Endodermal cell (in vitro differentiated cells): Measurements from ENCODE around the gene COL13A1. TPM values are rescaled to one million over a fixed set of nuclear protein-coding genes. Genes with fewer than 3 reads are reported as not detected.

ENCODE experiments used
- DNase-seq: peaks from one replicate; pipeline ENCODE4 v3.0.0-alpha.2; 2017
- H3K27ac ChIP-seq: 2 replicates; pipeline ENCODE4 v1.5.1; 2013; ENCODE audit warnings: mild to moderate bottlenecking, low read depth, low read length, moderate library complexity
- H3K27me3 ChIP-seq: 2 replicates; pipeline ENCODE4 v1.6.1; 2013; ENCODE audit warnings: mild to moderate bottlenecking, low read length, moderate library complexity; ENCODE audit not compliant: insufficient read depth, control insufficient read depth, poor library complexity, severe bottlenecking
- H3K36me3 ChIP-seq: 2 replicates; pipeline ENCODE4 v1.7.0; 2013; ENCODE audit warnings: mild to moderate bottlenecking, low read length, moderate library complexity; ENCODE audit not compliant: control insufficient read depth, insufficient read depth
- H3K4me1 ChIP-seq: one replicate; pipeline ENCODE4 v1.7.0; 2013; ENCODE audit warnings: low read length; ENCODE audit not compliant: control insufficient read depth, insufficient read depth
- H3K4me3 ChIP-seq: 2 replicates; pipeline ENCODE4 v1.5.1; 2013; ENCODE audit warnings: mild to moderate bottlenecking, low read length, moderate library complexity
- H3K9ac ChIP-seq: 2 replicates; pipeline ENCODE4 v1.6.1; 2013; ENCODE audit warnings: mild to moderate bottlenecking, low read length, moderate library complexity; ENCODE audit not compliant: poor library complexity, severe bottlenecking; ENCODE audit errors: extremely low read depth
- H3K9me3 ChIP-seq: 2 replicates; pipeline ENCODE4 v1.6.1; 2013; ENCODE audit warnings: mild to moderate bottlenecking, low read length, moderate library complexity; ENCODE audit not compliant: control insufficient read depth
- H3K27ac Mint-ChIP-seq: 2 replicates; pipeline ENCODE4 v1.8.0; 2020; ENCODE audit warnings: mixed read lengths
- H3K27me3 Mint-ChIP-seq: 2 replicates; pipeline ENCODE4 v1.8.0; 2021; ENCODE audit warnings: mild to moderate bottlenecking, mixed read lengths; ENCODE audit not compliant: insufficient read depth
- H3K36me3 Mint-ChIP-seq: 2 replicates; pipeline ENCODE4 v1.8.0; 2020; ENCODE audit warnings: low read depth, mixed read lengths
- H3K4me1 Mint-ChIP-seq: 2 replicates; pipeline ENCODE4 v1.8.0; 2020; ENCODE audit warnings: mixed read lengths
- H3K4me3 Mint-ChIP-seq: 2 replicates; pipeline ENCODE4 v1.8.0; 2020; ENCODE audit warnings: mild to moderate bottlenecking, moderate library complexity, mixed read lengths
- H3K9me3 Mint-ChIP-seq: 2 replicates; pipeline ENCODE4 v1.8.0; 2020; ENCODE audit warnings: mild to moderate bottlenecking, mixed read lengths
- CTCF ChIP-seq: fragments of 200-600 bp; sonication (generic); conservative IDR thresholded peaks from 2 replicates; pipeline ENCODE4 v1.5.0; 2021; ENCODE audit warnings: antibody characterized with exemption, mild to moderate bottlenecking
- WGBS, 2 experiments: methylation state at CpG; one replicate each; pipeline versions ENCODE4 v1.1.5 to v1.1.7; 2013; ENCODE audit warnings: missing lambda C conversion rate in 2 of 2, mixed read lengths in 1 of 2; ENCODE audit not compliant: insufficient coverage in 1 of 2, insufficient read length in 1 of 2; 5-methylcytosine and 5-hydroxymethylcytosine counted together
- total RNA-seq, 2 donors: library from RNA; stranded (reverse); fragmentation: NEBNext Ultra II Directional in 1 of 2; extraction: Animal tissue kit (Norgen Biotek cat#: 25700) in 1 of 2; gene quantifications; 2 replicates in 1 of 2; 3 replicates in 1 of 2; pipeline ENCODE4 v1.2.1, GENCODE V29; 2021

COL13A1 gene
- total RNA-seq, 2 donors from 2014 or later = 15.9 to 20.7 TPM

DNA sequence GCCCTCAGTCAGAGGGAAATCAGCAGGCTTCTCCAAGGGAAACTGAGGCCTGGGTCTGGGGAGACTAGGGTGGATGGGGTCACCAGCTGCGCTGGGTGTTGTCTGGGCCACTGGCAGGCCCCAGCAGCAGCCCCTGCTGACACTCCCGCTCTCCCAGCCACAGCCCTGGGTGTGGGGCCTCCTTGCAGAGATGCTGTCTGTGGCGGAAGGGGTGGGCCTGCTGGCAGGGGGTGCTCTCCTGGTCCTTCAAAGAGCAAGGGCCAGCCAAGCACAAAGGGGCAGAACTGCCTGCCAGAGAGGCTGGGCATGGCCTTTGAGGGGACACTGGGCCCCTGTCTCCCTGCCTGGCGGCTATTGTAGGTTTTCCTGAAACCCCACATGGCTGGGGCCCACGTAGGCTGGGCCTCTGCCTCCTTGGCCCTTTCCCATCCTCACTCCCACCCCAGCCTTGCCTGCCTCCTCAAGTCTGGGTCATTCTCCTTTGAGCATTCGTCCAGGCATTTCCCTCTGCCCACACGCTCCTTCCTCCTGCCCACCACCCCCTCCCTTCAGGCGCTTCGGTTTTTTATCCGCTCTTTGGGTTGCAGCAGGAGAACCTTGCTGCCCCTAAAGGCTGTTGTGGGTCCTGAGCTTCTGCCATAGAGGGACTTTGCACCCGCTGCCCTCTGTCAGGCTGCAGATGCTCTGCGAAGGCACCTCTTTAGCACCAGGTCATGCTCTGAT is 9.1 kb downstream of the COL13A1 start:
- H3K4me1 ChIP-seq = no peaks in the 10 kb centered on the region
- no peaks in the 10 kb centered on the region for H3K9me3 ChIP-seq
- Mint-ChIP-seq H3K27me3 (no peaks in the 10 kb centered on the region), H3K4me1 (peaks cover 10% of the 10 kb centered on the region), H3K4me3 (no peak overlapping the region), H3K9me3 (no peaks in the 10 kb centered on the region), H3K36me3 (no peaks in the 10 kb centered on the region), H3K27ac (no peak overlapping the region)
- DNase-seq = no peak
- no peak overlapping the region for H3K9ac ChIP-seq
- no peaks in the 10 kb centered on the region for H3K27me3 ChIP-seq
- no peak overlapping the region for H3K4me3 ChIP-seq
- no peak overlapping the region for H3K27ac ChIP-seq
- peak; percentile 23 for TF ChIP-seq CTCF
- 77 to 87% methylated on average over 7 to 12 of the region's 12 CpGs for WGBS, 2 experiments
- H3K36me3 ChIP-seq = no peaks in the 10 kb centered on the region

DNA sequence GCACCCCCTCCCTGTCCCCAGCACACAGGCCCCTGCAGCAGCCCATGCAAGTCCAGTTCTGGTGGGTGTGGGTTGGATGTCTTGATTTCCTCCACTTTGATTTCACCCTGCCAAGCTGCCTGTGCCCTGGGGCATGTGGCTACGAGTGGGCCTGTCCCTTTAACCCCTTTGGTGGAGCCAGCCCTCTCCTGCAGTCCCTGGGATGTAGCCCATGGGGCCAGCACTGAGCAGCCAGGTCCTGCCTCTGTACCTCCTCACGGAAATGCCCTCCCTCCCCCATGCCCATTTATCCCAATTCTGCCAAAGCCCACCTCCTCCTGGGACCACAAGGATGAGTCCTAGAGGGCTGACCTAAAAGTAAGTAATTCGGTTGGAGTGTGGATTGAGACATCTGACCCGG is 11.9 kb downstream of the COL13A1 start:
- Histone ChIP-seq H3K27ac (no peak overlapping the region), H3K4me3 (no peak overlapping the region), H3K27me3 (no peaks in the 10 kb centered on the region), H3K9me3 (peaks cover 7% of the 10 kb centered on the region), H3K4me1 (no peaks in the 10 kb centered on the region), H3K9ac (no peak overlapping the region), H3K36me3 (no peaks in the 10 kb centered on the region)
- WGBS, 2 experiments = 70 to 87% methylated on average over 2 to 4 of the region's 4 CpGs
- no peak for DNase-seq
- peaks cover 3% of the 10 kb centered on the region for H3K9me3 Mint-ChIP-seq
- H3K36me3 Mint-ChIP-seq = peaks cover under 1% of the 10 kb centered on the region
- H3K4me3 Mint-ChIP-seq = no peak overlapping the region
- H3K27me3 Mint-ChIP-seq = no peaks in the 10 kb centered on the region
- no peak overlapping the region for H3K27ac Mint-ChIP-seq
- peaks cover 20% of the 10 kb centered on the region for H3K4me1 Mint-ChIP-seq
- no peak for TF ChIP-seq CTCF

DNA sequence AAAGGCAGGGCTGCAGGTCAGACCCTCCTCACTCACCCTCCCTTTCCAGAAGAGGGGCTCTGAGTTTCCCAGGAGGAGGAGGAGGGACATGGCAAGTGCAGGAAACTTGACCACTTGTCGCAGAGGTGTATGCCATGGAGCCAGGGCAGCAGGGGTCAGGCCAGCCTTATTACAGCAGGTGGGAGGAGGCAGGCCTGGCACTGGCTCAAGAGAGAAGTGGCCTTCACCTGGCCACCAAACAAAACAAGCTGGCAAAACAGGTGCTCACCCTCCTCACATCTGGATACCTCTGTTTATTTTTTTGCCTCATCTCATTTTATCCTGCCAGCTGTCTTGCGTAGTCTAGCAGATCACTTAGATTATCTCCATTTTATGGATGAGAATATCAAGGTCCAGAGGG is 12.5 kb downstream of the COL13A1 start:
- 80 to 98% methylated on average over 2 of the region's 2 CpGs for WGBS, 2 experiments
- Histone ChIP-seq H3K36me3 (no peaks in the 10 kb centered on the region), H3K27ac (no peak overlapping the region), H3K27me3 (no peaks in the 10 kb centered on the region), H3K9me3 (peaks cover 12% of the 10 kb centered on the region), H3K4me3 (no peak overlapping the region), H3K4me1 (no peaks in the 10 kb centered on the region), H3K9ac (no peak overlapping the region)
- no peak overlapping the region for H3K4me3 Mint-ChIP-seq
- peaks cover 3% of the 10 kb centered on the region for H3K36me3 Mint-ChIP-seq
- DNase-seq = no peak
- no peak for TF ChIP-seq CTCF
- peaks cover 20% of the 10 kb centered on the region for H3K4me1 Mint-ChIP-seq
- no peak overlapping the region for H3K27ac Mint-ChIP-seq
- H3K9me3 Mint-ChIP-seq = peaks cover 9% of the 10 kb centered on the region
- H3K27me3 Mint-ChIP-seq = no peaks in the 10 kb centered on the region
